HCT116 (cell line): ENCODE measurements around the gene URB1. TPM values are rescaled to one million over a fixed set of nuclear protein-coding genes. Genes with fewer than 3 reads are reported as not detected.

Source experiments
- ATAC-seq: fragments of 200-7000 bp; cut with Tn5 transposase; 2 replicates; pipeline ENCODE4 v1.9.1; 2020; ENCODE audit warnings: mild to moderate bottlenecking, moderate library complexity
- BruUV-seq: library from RNA; stranded (reverse); fragments of 400-500 nt; replicated peaks from 2 replicates; lab custom pipeline; 2021; lab: Mats Ljungman, UMichigan
- CTCF ChIA-PET: fragments of 300-600 bp; sonication (Branson Sonifier 250); formaldehyde crosslinking; loops from one replicate; lab custom pipeline; 2021; ENCODE audit warnings: antibody characterized with exemption; lab: Charles Lee
- POLR2A ChIA-PET: fragments of 300-600, 350-600 bp; sonication (Branson Sonifier 250); formaldehyde crosslinking; loops from one replicate; lab custom pipeline; 2021; ENCODE audit warnings: antibody characterized with exemption; lab: Charles Lee
- RAD21 ChIA-PET, 2 experiments: fragments of 300-600 bp; sonication (Branson Sonifier 250); formaldehyde crosslinking; loops; one replicate each; lab custom pipeline; 2023; ENCODE audit warnings: low total read pairs in 2 of 2; ENCODE audit not compliant: uncharacterized antibody in 2 of 2, unreplicated experiment in 2 of 2, low non-redundant PET in 1 of 2; lab: Charles Lee
- DNase-seq: peaks from one replicate; pipeline ENCODE4 v3.0.0-alpha.2; 2010; ENCODE audit warnings: low read depth, low spot score
- H2AFZ ChIP-seq: fragments of 200-600 bp; shearing (Covaris generic), sonication (generic); 2 replicates; pipeline ENCODE4 v1.6.1; 2017; ENCODE audit warnings: low read depth, mixed run types, mixed read lengths, antibody characterized with exemption, low read length; ENCODE audit not compliant: poor library complexity, severe bottlenecking
- H3K27ac ChIP-seq: 2 replicates; pipeline ENCODE4 v1.5.1; 2012; ENCODE audit warnings: low read depth, low read length
- H3K27me3 ChIP-seq: fragments of 200-600 bp; sonication (generic); 2 replicates; pipeline ENCODE4 v1.6.1; 2016; ENCODE audit warnings: mixed run types, low read length, mixed read lengths; ENCODE audit not compliant: insufficient read depth
- H3K36me3 ChIP-seq, 2 experiments: fragments of 200-500 bp in 1 of 2; fragments of 200-600 bp in 1 of 2; sonication (Bioruptor generic) in 1 of 2; sonication (generic) in 1 of 2; 2 replicates each; pipeline versions ENCODE4 v1.5.1 to v1.6.1; 2014 to 2016; ENCODE audit warnings: low read length in 2 of 2, inconsistent platforms in 1 of 2, mixed read lengths in 1 of 2, mixed run types in 1 of 2; ENCODE audit not compliant: insufficient read depth in 2 of 2, control insufficient read depth in 1 of 2
- H3K4me1 ChIP-seq, 2 experiments: fragments of 200-600 bp in 1 of 2; sonication (generic) in 1 of 2; 2 replicates each; pipeline versions ENCODE4 v1.5.1 to v1.6.1; 2012 to 2017; ENCODE audit warnings: low read length in 2 of 2, inconsistent platforms in 1 of 2, mild to moderate bottlenecking in 1 of 2, mixed read lengths in 1 of 2, mixed run types in 1 of 2, moderate library complexity in 1 of 2; ENCODE audit not compliant: insufficient read depth in 2 of 2, control insufficient read depth in 1 of 2
- H3K4me2 ChIP-seq: fragments of 200-600 bp; sonication (generic); 2 replicates; pipeline ENCODE4 v1.6.1; 2017; ENCODE audit warnings: mixed run types, low read length, mixed read lengths
- H3K4me3 ChIP-seq, 2 experiments: fragments of 200-600 bp in 1 of 2; sonication (generic) in 1 of 2; replicated peaks in 1 of 2; 2 replicates each; pipeline ENCODE4 v1.5.1; 2011 to 2016; ENCODE audit warnings: low read length in 2 of 2, control low read depth in 1 of 2, low read depth in 1 of 2, mild to moderate bottlenecking in 1 of 2, mixed read lengths in 1 of 2, mixed run types in 1 of 2
- H3K79me2 ChIP-seq: fragments of 200-600 bp; sonication (generic); 2 replicates; pipeline ENCODE4 v1.6.1; 2017; ENCODE audit warnings: mild to moderate bottlenecking, mixed run types, low read length, moderate library complexity, mixed read lengths; ENCODE audit not compliant: insufficient read depth
- H3K9ac ChIP-seq: fragments of 200-600 bp; sonication (generic); 2 replicates; pipeline ENCODE4 v1.6.1; 2016; ENCODE audit warnings: low read length, mixed read lengths
- H3K9me2 ChIP-seq: fragments of 200-600 bp; sonication (generic), shearing (Covaris generic); 2 replicates; pipeline ENCODE4 v1.6.1; 2017; ENCODE audit warnings: mixed run types, mild to moderate bottlenecking, moderate library complexity; ENCODE audit not compliant: insufficient read depth
- H3K9me3 ChIP-seq, 2 experiments: fragments of 200-500 bp in 1 of 2; fragments of 200-600 bp in 1 of 2; sonication (Bioruptor generic) in 1 of 2; sonication (generic) in 1 of 2; 2 replicates each; pipeline ENCODE4 v1.6.1; 2014 to 2017; ENCODE audit warnings: low read length in 2 of 2, mixed read lengths in 2 of 2, inconsistent platforms in 1 of 2, low read depth in 1 of 2, mild to moderate bottlenecking in 1 of 2, mixed run types in 1 of 2, moderate library complexity in 1 of 2; ENCODE audit not compliant: control insufficient read depth in 1 of 2, insufficient read depth in 1 of 2
- H4K20me1 ChIP-seq: fragments of 200-600 bp; sonication (generic), shearing (Covaris generic); 2 replicates; pipeline ENCODE4 v1.6.1; 2017; ENCODE audit warnings: mixed run types, mild to moderate bottlenecking, moderate library complexity; ENCODE audit not compliant: insufficient read depth
- CEBPB ChIP-seq: IDR thresholded peaks from 2 replicates; pipeline ENCODE4 v1.6.1; 2012; ENCODE audit warnings: low read depth
- EGR1 ChIP-seq: IDR thresholded peaks from 2 replicates; pipeline ENCODE4 v1.6.1; 2012; ENCODE audit warnings: low read depth
- ELF1 ChIP-seq: IDR thresholded peaks from 2 replicates; pipeline ENCODE4 v1.6.1; 2012; ENCODE audit warnings: low read depth, borderline replicate concordance
- EZH2 ChIP-seq: fragments of 200-600 bp; sonication (generic); IDR thresholded peaks from 2 replicates; pipeline ENCODE4 v1.6.1; 2017; ENCODE audit warnings: antibody characterized with exemption, mixed run types
- JUND ChIP-seq: IDR thresholded peaks from 2 replicates; pipeline ENCODE4 v1.6.1; 2012
- POLR2AphosphoS5 ChIP-seq: IDR thresholded peaks from 2 replicates; pipeline ENCODE4 v1.6.1; 2011; ENCODE audit warnings: mild to moderate bottlenecking, low read depth, low read length, moderate library complexity
- RAD21 ChIP-seq: IDR thresholded peaks from 2 replicates; pipeline ENCODE4 v1.6.1; 2012; ENCODE audit warnings: low read depth, mild to moderate bottlenecking
- SIN3A ChIP-seq: IDR thresholded peaks from 2 replicates; pipeline ENCODE4 v1.6.1; 2012; ENCODE audit warnings: low read depth
- SP1 ChIP-seq: IDR thresholded peaks from 2 replicates; pipeline ENCODE4 v1.6.1; 2012; ENCODE audit warnings: low read depth
- TCF7L2 ChIP-seq: IDR thresholded peaks from 2 replicates; pipeline ENCODE4 v1.7.0; 2011; ENCODE audit warnings: borderline replicate concordance, inconsistent platforms; ENCODE audit not compliant: insufficient read depth, insufficient read length; ENCODE audit errors: extremely low read depth
- YY1 ChIP-seq: IDR thresholded peaks from 2 replicates; pipeline ENCODE4 v1.6.1; 2011; ENCODE audit warnings: low read length, low read depth, moderate library complexity, mild to moderate bottlenecking; ENCODE audit not compliant: insufficient replicate concordance; ENCODE audit errors: extremely low read depth
- ZFX ChIP-seq: fragments of 450-650 bp; IDR thresholded peaks from 2 replicates; pipeline ENCODE4 v1.6.1; 2017
- ZNF274 ChIP-seq: fragments of 200-500 bp; sonication (Bioruptor generic); IDR thresholded peaks from 2 replicates; pipeline ENCODE4 v1.6.1; 2014; ENCODE audit warnings: mild to moderate bottlenecking, low read depth, low read length, inconsistent platforms
- intact Hi-C: fragments of 100-400 bp; cut with micrococcal nuclease; formaldehyde crosslinking; loops from 2 replicates; pipeline ENCODE4 v1.10.0; 2022
- total RNA-seq: library from RNA; stranded (reverse); gene quantifications from one replicate; pipeline ENCODE4 v1.2.1, GENCODE V29; 2021; ENCODE audit not compliant: unreplicated experiment
- TF ChIP-seq, protein P1 (sequence below): IDR thresholded peaks from 2 replicates; pipeline ENCODE4 v1.6.1; 2012
- TF ChIP-seq, protein P2 (sequence below): IDR thresholded peaks from 2 replicates; pipeline ENCODE4 v1.6.1; 2012
- TF ChIP-seq, protein P3 (sequence below): IDR thresholded peaks from 2 replicates; pipeline ENCODE4 v1.6.1; 2011; ENCODE audit warnings: mild to moderate bottlenecking, low read length, moderate library complexity; ENCODE audit not compliant: insufficient replicate concordance; ENCODE audit errors: extremely low read depth
- TF ChIP-seq, protein P4 (sequence below), 3 experiments: fragments of 200-600 bp in 1 of 3; sonication (generic) in 1 of 3; IDR thresholded peaks in 2 of 3; conservative IDR thresholded peaks in 1 of 3; 2 replicates each; pipeline ENCODE4 v1.5.1; 2012 to 2017; ENCODE audit warnings: low read depth in 2 of 3, low read length in 2 of 3, antibody characterized with exemption in 1 of 3, borderline replicate concordance in 1 of 3, control low read depth in 1 of 3, mild to moderate bottlenecking in 1 of 3, mixed read lengths in 1 of 3, mixed run types in 1 of 3, moderate library complexity in 1 of 3; ENCODE audit not compliant: insufficient read depth in 1 of 3

URB1 gene
- total RNA-seq, 1 experiment from 2014 or later = 28.3 TPM

DNA sequence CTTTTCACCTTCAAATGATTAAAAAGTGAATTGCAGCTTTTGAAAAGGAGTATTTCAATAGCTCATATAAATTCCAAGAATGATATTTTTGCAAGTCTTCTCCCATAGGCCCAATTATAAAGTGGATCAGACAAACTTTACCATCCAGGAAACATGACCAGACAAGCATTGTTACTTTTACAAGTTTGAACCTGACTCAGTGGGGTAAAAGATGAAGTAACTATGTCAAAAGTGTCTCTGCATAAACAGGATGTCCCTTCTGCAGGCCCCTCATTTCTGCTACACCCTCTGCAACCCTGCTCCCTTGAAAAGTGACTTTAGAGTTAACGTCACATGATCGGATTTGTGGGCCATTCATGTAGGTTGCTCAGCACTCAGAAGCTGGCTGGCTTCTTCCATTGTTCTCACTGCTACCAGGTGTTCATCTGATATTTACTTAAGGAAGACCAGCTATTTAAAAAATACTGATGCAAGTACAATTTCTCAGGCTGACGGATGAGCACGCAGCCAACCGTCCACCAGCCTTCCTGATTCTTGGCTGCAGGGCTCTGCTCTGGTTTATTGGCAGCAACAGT, 32.3 kb downstream of the URB1 start:
- Histone ChIP-seq H2AFZ (no peak overlapping the region), H3K9ac (no peak overlapping the region), H4K20me1 (no peaks in the 10 kb centered on the region; the same call in 1 of the 2 replicates), H3K9me3 (no peaks in the 10 kb centered on the region), H3K4me2 (no peak overlapping the region), H3K27ac (no peak overlapping the region), H3K27me3 (no peaks in the 10 kb centered on the region), H3K4me1 (no peaks in the 10 kb centered on the region), H3K4me3 (no peak overlapping the region), H3K36me3 (peaks cover 76 to 86% of the 10 kb centered on the region in 2 experiments), H3K9me2 (no peaks in the 10 kb centered on the region), H3K79me2 (peaks cover 27% of the 10 kb centered on the region; the same call in 1 of the 2 replicates)
- ChIA-PET POLR2A (no interaction called here), CTCF (no interaction called here), RAD21 (no interaction called here)
- BruUV-seq = no TSS peak
- intact Hi-C loops = no loop called here
- DNase-seq (no peak), ATAC-seq (no peak)
- TF ChIP-seq SIN3A (no peak), YY1 (no peak), TCF7L2 (no peak), SP1 (no peak), EZH2 (no peak), ZFX (no peak), POLR2AphosphoS5 (no peak), EGR1 (no peak), RAD21 (no peak), JUND (no peak), ZNF274 (no peak), ELF1 (no peak), CEBPB (no peak)
- TF ChIP-seq, protein P1, sequence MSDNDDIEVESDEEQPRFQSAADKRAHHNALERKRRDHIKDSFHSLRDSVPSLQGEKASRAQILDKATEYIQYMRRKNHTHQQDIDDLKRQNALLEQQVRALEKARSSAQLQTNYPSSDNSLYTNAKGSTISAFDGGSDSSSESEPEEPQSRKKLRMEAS = no peak
- TF ChIP-seq, protein P2, sequence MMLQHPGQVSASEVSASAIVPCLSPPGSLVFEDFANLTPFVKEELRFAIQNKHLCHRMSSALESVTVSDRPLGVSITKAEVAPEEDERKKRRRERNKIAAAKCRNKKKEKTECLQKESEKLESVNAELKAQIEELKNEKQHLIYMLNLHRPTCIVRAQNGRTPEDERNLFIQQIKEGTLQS = no peak
- TF ChIP-seq, protein P3, sequence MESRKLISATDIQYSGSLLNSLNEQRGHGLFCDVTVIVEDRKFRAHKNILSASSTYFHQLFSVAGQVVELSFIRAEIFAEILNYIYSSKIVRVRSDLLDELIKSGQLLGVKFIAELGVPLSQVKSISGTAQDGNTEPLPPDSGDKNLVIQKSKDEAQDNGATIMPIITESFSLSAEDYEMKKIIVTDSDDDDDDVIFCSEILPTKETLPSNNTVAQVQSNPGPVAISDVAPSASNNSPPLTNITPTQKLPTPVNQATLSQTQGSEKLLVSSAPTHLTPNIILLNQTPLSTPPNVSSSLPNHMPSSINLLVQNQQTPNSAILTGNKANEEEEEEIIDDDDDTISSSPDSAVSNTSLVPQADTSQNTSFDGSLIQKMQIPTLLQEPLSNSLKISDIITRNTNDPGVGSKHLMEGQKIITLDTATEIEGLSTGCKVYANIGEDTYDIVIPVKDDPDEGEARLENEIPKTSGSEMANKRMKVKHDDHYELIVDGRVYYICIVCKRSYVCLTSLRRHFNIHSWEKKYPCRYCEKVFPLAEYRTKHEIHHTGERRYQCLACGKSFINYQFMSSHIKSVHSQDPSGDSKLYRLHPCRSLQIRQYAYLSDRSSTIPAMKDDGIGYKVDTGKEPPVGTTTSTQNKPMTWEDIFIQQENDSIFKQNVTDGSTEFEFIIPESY = no peak
- TF ChIP-seq, protein P4, sequence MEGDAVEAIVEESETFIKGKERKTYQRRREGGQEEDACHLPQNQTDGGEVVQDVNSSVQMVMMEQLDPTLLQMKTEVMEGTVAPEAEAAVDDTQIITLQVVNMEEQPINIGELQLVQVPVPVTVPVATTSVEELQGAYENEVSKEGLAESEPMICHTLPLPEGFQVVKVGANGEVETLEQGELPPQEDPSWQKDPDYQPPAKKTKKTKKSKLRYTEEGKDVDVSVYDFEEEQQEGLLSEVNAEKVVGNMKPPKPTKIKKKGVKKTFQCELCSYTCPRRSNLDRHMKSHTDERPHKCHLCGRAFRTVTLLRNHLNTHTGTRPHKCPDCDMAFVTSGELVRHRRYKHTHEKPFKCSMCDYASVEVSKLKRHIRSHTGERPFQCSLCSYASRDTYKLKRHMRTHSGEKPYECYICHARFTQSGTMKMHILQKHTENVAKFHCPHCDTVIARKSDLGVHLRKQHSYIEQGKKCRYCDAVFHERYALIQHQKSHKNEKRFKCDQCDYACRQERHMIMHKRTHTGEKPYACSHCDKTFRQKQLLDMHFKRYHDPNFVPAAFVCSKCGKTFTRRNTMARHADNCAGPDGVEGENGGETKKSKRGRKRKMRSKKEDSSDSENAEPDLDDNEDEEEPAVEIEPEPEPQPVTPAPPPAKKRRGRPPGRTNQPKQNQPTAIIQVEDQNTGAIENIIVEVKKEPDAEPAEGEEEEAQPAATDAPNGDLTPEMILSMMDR (IDR thresholded peaks at IDR 0.05 in 2 of 3, conservative IDR thresholded peaks at IDR 0.05 in 1 of 3; ENCODE audit: borderline replicate concordance in 1 of 3, insufficient read depth in 1 of 3, low read depth in 2 of 3, low read length in 2 of 3) = no peak
